ENCODE results near the gene LCMT2.
A peak's percentile ranks its signal among the peaks of the same experiment; 100 is the strongest.

LCMT2 gene, protein sequence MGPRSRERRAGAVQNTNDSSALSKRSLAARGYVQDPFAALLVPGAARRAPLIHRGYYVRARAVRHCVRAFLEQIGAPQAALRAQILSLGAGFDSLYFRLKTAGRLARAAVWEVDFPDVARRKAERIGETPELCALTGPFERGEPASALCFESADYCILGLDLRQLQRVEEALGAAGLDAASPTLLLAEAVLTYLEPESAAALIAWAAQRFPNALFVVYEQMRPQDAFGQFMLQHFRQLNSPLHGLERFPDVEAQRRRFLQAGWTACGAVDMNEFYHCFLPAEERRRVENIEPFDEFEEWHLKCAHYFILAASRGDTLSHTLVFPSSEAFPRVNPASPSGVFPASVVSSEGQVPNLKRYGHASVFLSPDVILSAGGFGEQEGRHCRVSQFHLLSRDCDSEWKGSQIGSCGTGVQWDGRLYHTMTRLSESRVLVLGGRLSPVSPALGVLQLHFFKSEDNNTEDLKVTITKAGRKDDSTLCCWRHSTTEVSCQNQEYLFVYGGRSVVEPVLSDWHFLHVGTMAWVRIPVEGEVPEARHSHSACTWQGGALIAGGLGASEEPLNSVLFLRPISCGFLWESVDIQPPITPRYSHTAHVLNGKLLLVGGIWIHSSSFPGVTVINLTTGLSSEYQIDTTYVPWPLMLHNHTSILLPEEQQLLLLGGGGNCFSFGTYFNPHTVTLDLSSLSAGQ

DNA sequence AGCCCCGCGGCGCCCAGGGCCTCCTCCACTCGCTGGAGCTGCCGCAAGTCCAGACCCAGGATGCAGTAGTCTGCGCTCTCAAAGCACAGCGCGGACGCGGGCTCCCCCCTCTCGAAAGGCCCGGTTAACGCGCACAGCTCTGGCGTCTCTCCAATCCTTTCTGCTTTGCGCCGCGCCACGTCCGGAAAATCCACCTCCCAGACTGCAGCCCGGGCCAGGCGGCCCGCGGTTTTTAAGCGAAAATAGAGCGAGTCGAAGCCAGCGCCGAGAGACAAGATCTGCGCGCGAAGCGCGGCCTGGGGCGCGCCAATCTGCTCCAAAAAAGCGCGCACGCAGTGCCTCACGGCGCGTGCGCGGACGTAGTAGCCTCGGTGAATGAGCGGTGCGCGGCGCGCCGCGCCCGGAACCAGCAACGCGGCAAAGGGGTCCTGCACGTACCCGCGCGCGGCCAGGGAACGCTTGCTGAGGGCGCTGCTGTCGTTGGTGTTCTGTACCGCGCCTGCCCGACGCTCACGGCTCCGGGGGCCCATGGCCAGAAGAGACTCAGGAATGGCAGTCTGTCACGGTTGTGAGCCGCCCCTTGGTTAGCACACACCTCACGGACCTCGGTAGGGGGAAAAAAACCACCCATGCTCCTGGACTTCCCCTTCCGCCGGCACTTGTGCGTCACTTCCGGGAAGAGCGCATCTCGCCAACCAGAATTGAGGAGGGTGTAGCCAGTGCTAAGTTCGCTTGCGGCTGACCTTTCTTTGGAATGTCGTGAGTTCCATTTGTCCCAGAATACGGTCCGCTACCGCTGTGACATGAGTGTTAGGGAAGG, at the start of gene LCMT2:
Gene LCMT2, minus strand, starts transcription at position 614 of the 820 bp plus-strand sequence. Its CDS starts 84 bp downstream, at position 530.
- DNase-seq (ENCODE audit: low read depth) = peak; percentile 91

DNA sequence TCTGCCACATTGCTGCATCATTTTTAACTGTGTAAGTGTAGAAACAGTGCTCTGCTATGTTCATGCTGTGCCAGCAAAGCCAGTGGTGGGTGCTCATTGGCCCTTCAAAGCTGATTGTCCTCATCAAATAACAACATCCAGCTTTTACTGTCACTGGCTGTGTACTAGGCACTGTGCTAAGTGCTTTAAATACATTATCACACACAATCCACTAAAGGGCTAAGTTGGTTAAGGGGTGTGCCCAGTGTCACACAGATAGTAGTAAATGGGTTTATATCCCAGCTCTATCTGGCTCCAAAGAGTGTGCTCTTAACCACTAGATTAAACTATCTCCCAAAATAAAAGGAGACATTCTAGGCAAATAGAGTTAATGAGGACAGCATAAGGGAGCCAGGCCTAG, 48.2 kb upstream of the LCMT2 start:
- no peak for DNase-seq (ENCODE audit: low read depth)

DNA sequence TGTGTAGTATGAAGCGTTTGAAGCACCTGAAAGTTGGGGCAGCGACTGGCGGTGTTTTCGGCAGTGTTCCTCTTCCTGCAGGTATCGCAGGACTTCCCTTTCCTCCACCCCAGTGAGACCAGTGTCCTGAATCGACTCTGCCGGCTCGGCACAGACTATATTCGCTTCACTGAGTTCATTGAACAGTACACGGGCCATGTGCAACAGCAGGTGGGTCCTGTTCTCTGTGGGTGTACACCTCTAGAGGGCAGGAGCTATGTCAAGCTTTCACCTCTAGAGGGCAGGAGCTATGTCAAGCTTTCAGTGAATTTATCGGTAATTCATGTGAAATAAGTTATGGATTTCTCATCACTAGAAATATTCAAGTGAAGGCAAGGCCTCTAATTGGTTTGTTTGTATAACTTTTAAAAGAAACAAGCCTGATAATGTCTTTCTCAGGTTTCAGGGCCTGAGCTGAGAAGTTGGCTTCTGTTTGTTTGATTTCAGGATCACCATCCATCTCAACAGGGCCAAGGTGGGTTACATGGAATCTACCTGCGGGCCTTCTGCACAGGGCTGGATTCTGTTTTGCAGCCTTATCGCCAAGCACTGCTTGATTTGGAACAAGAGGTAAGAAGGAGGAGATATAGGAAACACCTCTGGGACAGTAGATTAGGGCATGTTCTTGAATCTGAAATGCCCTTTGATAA, 45.8 kb upstream of the LCMT2 start:
- DNase-seq (ENCODE audit: low read depth) = no peak

- peak; percentile 48 for DNase-seq (ENCODE audit: low read depth)
Observed at GRCh38 chr15:43370975-43371974, 40.9 kb upstream of the LCMT2 start, which contains the start of the genes TUBGCP4 and ZSCAN29. TSS of gene TUBGCP4 (plus strand) at chr15:43371101. CDS start at chr15:43371355, 254 bp downstream. TSS of gene ZSCAN29 (minus strand) at chr15:43371043. CDS start at chr15:43369913, 1,130 bp downstream.

DNA sequence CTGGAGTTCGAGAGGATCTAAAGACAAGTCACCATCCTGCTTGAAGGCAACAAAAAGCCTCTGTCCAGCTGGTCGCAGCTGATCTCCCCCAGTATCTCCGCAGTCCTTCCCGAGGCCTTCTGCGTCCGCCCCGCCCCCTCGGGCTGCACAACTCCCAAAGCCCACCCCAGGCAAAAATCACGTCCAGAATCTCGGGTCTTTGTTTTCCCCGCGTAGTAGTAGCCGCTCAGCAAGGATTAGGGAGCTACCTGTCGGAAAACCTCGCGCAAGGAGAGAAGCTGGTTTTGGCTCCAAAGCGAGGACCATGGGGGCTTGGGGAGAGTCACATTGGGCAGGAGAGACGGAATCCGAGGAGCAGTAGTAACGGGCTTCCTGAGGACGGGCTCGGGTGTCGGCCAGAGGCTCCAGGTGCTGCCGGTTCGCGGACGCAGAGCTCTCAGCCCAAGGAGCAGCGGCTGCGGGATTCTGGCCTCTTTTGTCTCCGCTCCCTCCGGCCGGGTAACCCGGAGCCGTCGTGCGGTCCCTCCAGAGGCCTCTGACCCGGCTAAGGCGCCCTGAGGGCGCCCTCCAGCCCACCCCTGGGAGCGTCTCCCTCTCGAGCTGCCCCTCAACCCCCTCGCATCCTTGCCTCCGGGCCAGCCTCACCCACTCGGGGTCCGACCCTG, 40.1 kb upstream of the LCMT2 start:
- DNase-seq (ENCODE audit: low read depth) = no peak

DNA sequence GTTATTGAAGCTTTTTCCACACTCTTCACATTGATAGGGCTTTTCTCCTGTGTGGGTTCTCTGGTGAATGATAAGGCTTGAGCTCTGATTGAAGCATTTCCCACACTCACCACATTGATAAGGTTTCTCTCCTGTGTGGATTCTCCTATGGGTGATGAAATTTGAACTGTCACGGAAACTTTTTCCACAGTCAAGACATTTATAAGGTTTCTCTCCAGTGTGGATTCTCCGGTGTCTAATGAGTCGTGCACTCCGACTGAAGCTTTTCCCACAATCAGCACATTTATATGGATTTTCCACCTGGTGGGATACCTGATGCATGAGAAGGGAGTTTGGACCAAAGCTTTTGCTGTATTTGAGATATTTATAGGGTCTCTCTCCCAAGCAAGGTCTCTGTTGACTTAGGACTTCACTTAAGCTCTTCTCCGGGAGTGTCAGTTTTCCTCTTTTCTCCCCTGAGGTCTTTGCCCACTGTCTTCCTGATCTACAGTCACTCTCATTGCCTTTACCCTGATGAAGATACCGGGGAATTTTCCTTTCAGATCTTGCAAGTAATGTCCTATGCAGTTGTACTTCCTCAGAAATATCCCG, 31.0 kb upstream of the LCMT2 start:
- no peak for DNase-seq (ENCODE audit: low read depth)

GRCh38 chr15:43360821-43361220, 30.4 kb upstream of the LCMT2 start:
- no peak for DNase-seq (ENCODE audit: low read depth)

DNA sequence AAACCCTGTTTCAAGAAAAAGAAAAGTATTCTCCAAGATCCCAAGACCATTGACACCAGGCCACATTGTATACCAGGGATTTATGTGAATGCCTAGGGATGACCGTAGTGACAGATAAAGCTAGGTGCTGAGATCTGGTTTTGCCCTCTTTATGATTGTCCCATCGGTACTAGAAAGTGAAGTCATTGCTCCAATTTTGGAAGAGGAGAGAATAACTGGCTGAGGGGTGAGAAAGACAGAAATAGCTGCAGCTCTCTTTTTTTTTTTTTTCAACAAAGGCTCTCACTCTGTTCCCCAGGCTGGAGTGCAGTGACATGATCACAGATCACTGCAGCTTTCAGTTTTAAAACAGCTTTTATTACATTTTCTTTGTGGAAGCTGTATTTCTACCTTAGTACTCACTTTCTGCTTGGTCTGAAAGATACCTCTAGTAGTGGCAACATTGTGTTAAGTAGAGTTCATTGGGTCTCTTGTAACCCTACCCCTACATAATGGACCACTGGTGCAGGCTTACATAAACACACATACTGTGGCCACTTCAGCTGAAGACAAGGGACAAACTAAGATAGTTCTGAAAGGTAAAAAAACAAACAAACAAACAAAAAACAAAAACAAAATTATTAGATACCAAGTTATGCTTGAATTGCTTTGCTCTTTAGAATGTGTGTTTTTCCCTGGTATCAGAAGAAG, 22.5 kb upstream of the LCMT2 start:
- DNase-seq (ENCODE audit: low read depth) = no peak

GRCh38 chr15:43347114-43347513, 16.7 kb upstream of the LCMT2 start:
- no peak for DNase-seq (ENCODE audit: low read depth)

- no peak for DNase-seq (ENCODE audit: low read depth)
Observed at GRCh38 chr15:43346305-43346704, 15.9 kb upstream of the LCMT2 start.

DNA sequence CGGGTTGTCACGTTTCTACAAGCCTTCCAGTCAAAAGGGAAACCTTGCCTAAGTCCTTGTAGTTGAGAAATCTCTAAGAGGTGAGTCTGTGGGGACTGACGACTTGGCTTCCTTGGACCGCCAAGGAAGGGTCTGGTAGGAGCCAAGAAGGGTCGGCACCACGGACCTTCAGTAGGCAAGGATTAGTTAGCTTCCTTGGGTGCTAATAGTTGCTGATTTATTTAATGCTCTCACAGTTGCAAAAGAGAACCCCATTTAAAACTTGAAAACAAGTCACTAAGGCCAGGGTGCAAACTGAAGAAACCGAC, 361 bp upstream of the LCMT2 start:
- no peak for DNase-seq (ENCODE audit: low read depth)

- DNase-seq (ENCODE audit: low read depth) = no peak
Observed at GRCh38 chr15:43329217-43329959, 985 bp downstream of the LCMT2 start.

DNA sequence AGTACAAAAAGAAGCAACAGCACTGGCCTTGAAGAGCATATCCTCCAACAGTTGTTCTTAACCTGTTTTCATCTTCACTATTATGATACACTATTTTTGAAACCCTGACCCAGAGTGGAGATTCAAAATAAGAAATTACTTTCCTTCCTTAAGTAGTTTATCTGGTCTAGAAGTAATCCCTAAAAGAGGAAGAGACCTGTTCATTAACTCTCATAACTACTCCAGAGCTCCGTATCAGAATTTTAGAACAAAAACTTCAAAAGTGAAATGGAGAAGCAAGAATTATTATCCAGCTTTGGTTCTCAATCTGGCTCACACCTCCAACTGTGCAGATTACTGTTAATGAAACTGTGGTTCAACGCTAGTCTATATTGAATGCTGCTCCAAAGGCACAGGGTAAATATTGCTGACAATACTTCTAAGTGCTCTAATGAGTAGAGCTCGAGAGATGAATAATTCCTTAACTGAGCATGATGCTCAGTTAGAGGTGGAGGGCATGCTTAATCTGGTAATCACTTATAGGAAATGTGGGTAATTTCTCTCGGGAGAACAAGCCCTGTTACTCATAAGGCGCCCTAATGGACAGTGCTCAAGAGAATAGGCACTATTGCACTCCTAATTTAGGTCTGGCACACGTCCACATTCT, 5.2 kb downstream of the LCMT2 start:
- DNase-seq (ENCODE audit: low read depth) = no peak

DNA sequence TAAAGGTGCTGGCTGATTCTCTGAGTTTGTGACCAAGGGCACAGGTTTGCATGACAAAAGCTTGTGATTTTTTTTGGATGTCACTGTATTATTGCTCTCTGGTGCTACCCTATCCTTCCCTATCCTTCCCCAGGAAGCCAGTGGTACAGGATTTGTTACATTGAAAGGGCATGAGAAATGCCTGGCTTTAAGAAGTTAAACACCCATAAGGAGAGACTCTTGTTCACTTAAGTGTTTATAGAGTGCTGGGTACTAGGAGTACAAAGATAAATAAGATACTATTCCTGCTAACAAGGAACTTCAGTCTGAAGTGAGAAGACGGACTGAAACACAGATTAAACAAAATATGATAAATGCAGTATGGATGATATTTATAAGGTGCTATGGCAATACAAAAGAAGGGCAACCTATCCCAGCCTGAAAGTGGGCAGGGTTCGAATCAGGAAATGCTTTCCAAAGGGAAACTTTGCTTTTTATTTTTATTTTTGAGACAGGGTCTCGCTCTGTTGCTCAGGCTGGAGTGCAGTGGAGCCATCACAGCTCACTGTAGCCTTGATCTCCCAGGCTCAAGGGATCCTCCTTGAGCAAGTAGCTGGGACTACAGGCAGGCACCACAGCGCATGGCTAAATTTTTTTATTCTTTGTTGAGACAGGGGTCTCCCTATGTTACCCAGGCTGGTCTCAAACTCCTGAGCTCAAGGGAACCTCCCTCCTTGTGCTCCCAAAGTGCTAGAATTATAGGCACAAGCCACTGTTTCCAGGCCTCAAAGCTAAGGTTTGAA, 11.2 kb downstream of the LCMT2 start:
- DNase-seq (ENCODE audit: low read depth) = no peak

DNA sequence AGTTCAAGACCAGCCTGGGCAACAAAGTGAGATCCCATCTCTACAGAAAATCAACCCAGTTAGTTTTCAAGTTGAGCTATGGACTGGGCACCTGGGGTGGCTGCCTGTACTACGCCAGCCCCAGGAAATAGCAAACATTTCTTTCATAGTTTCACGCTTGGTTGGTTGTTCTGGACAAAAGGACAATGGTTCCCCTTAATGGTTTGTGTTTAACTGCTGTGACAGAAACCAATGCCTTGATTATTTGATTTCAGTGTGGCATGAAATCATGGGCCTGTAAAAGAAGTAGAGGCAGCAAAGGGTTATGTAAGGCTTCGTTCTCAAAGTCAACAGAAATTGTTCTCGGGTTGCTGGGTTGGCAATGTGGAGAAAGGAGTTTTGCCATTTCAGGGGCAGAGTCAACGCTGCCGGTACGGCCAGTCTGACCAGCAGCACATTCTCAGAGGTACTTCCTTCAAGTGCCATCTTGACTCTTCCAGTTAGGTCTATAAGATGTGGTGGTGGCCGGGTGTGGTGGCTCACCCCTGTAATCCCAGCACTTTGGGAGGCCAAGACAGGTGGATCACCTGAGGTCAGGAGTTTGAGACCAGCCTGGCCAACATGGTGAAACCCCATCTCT, 12.7 kb downstream of the LCMT2 start:
- DNase-seq (ENCODE audit: low read depth) = no peak

GRCh38 chr15:43316971-43317346, 13.4 kb downstream of the LCMT2 start:
- no peak for DNase-seq (ENCODE audit: low read depth)
